ENCODE measurements around the gene ZNF804A.

The ZNF804A gene

GRCh38 chr2:184860744-184861143 is 262.4 kb downstream of the ZNF804A start:
- Histone ChIP-seq H3K4me1 (ENCODE audit: control insufficient read depth, low read length) (no peaks in the 10 kb centered on the region), H3K4me2 (ENCODE audit: low read length) (no peak overlapping the region), H3K79me2 (ENCODE audit: control insufficient read depth, low read length) (no peaks in the 10 kb centered on the region), H4K20me1 (ENCODE audit: control insufficient read depth, insufficient read depth, low read depth, low read length) (no peaks in the 10 kb centered on the region), H3K27me3 (ENCODE audit: control insufficient read depth, low read length) (no peaks in the 10 kb centered on the region), H3K36me3 (ENCODE audit: control insufficient read depth, low read length) (no peaks in the 10 kb centered on the region; the same call in 1 of the 2 replicates), H3K9me2 (replicated peaks; ENCODE audit: control insufficient read depth, low read length) (no peaks in the 10 kb centered on the region), H3K4me3 (ENCODE audit: low read length) (no peak overlapping the region), H3K27ac (ENCODE audit: low read depth, low read length) (no peak overlapping the region), H3F3A (ENCODE audit: control insufficient read depth, insufficient read depth) (no peaks in the 10 kb centered on the region), H3K9me3 (ENCODE audit: control insufficient read depth, insufficient read depth, low read length) (peaks cover 14% of the 10 kb centered on the region; the same call in 1 of the 2 replicates)
- TF ChIP-seq CTCF (IDR thresholded peaks at IDR 0.05; ENCODE audit: low read depth, low read length, poor library complexity, severe bottlenecking), result no peak
- TF ChIP-seq EZH2phosphoT487 (IDR thresholded peaks at IDR 0.05; ENCODE audit: borderline replicate concordance, low read length), result no peak

GRCh38 chr2:184875212-184875611 is 276.9 kb downstream of the ZNF804A start:
- Histone ChIP-seq H3F3A (ENCODE audit: control insufficient read depth, insufficient read depth) (no peaks in the 10 kb centered on the region), H3K4me1 (ENCODE audit: control insufficient read depth, low read length) (no peaks in the 10 kb centered on the region), H3K4me2 (ENCODE audit: low read length) (no peak overlapping the region), H3K9me2 (replicated peaks; ENCODE audit: control insufficient read depth, low read length) (no peaks in the 10 kb centered on the region), H3K4me3 (ENCODE audit: low read length) (no peak overlapping the region), H3K79me2 (ENCODE audit: control insufficient read depth, low read length) (no peaks in the 10 kb centered on the region), H3K9me3 (ENCODE audit: control insufficient read depth, insufficient read depth, low read length) (no peaks in the 10 kb centered on the region), H3K36me3 (ENCODE audit: control insufficient read depth, low read length) (no peaks in the 10 kb centered on the region), H4K20me1 (ENCODE audit: control insufficient read depth, insufficient read depth, low read depth, low read length) (no peaks in the 10 kb centered on the region), H3K27ac (ENCODE audit: low read depth, low read length) (no peak overlapping the region), H3K27me3 (ENCODE audit: control insufficient read depth, low read length) (no peaks in the 10 kb centered on the region)
- TF ChIP-seq EZH2phosphoT487 (IDR thresholded peaks at IDR 0.05; ENCODE audit: borderline replicate concordance, low read length), result no peak
- TF ChIP-seq CTCF (IDR thresholded peaks at IDR 0.05; ENCODE audit: low read depth, low read length, poor library complexity, severe bottlenecking), result no peak

GRCh38 chr2:184875911-184876310 is 277.6 kb downstream of the ZNF804A start:
- H3K9me3 ChIP-seq (ENCODE audit: control insufficient read depth, insufficient read depth, low read length), result no peaks in the 10 kb centered on the region
- no peaks in the 10 kb centered on the region for H4K20me1 ChIP-seq (ENCODE audit: control insufficient read depth, insufficient read depth, low read depth, low read length)
- no peak for TF ChIP-seq CTCF (IDR thresholded peaks at IDR 0.05; ENCODE audit: low read depth, low read length, poor library complexity, severe bottlenecking)
- TF ChIP-seq EZH2phosphoT487 (IDR thresholded peaks at IDR 0.05; ENCODE audit: borderline replicate concordance, low read length), result no peak

More at GRCh38 chr2:184875911-184876310, 277.6 kb downstream of the ZNF804A start:
- no peaks in the 10 kb centered on the region for H3K4me1 ChIP-seq (ENCODE audit: control insufficient read depth, low read length)
- no peaks in the 10 kb centered on the region for H3K36me3 ChIP-seq (ENCODE audit: control insufficient read depth, low read length)
- no peak overlapping the region for H3K4me3 ChIP-seq (ENCODE audit: low read length)
- no peak overlapping the region for H3K4me2 ChIP-seq (ENCODE audit: low read length)
- no peaks in the 10 kb centered on the region for H3K9me2 ChIP-seq (replicated peaks; ENCODE audit: control insufficient read depth, low read length)
- no peaks in the 10 kb centered on the region for H3F3A ChIP-seq (ENCODE audit: control insufficient read depth, insufficient read depth)
- no peaks in the 10 kb centered on the region for H3K79me2 ChIP-seq (ENCODE audit: control insufficient read depth, low read length)
- H3K27me3 ChIP-seq (ENCODE audit: control insufficient read depth, low read length), result no peaks in the 10 kb centered on the region
- no peak overlapping the region for H3K27ac ChIP-seq (ENCODE audit: low read depth, low read length)
